HS-5 (cell line): ENCODE results near the gene UFD1.
A peak's percentile ranks its signal among the peaks of the same experiment; 100 is the strongest.
"Not testable (repeated sequence)": the region's sequence is repeated elsewhere in the genome, so short reads cannot be mapped to it uniquely, and the experiment has no call there.

Experiments used
- DNase-seq: peaks from one replicate; pipeline ENCODE4 v3.0.0-alpha.2; 2012; ENCODE audit warnings: low read depth

UFD1 gene

DNA sequence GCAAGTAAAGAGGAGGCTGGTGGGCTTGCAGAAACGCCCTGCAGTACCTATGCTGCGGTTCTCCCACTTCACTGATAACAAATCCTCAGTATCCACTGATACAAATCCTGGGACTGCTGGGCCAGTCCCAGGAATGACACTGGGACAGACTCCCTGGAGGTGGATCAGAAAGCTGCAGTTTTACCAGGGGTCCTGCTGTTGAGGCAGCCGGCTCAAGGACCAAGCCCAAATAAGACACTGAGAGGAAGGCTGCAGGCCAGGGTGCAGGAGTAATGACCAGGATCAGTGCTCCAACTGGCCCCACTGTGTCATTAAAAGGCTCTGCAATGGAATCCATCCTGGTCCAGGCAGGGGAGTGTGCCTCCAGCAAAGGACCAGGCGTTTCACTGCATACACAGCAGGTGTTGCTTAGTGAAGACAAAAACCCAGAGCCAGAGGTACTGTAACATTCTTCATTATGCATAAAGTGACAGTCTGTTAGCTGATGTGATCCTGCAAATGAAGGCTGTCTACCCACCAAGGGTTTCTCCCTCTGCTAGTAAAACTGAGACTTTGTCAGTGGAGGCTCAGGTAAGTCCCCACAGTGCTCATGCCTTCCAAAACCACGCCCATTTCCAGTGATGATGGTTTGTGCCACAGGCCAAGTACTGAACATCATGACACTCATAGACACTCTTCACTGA, 30.1 kb downstream of the UFD1 start:
- no peak for DNase-seq

DNA sequence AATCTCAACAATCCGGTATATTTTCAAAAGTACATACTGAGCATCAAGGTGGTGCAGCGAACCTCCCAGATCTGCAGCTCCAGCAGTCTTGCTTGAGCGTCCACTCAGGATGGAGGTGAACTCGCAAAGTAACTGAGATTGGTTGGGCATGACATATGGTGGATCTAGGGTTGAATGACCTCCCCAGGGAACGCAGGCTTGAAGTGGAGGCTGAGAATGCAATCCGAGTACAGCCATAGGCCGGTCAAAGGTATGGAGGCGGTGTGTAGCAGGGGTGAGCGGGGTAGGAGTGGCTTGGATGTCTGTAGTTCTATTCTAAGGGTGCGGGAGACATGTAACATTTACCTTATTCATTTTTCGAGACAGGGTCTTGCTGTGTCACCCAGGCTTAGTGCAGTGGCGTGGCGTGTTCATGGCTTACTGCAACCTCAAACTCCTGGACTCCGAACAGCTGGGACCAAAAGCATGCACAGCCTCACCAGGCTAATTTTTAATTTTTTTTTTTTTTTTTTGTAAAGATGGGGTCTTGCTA, 30.9 kb downstream of the UFD1 start:
- DNase-seq = no peak

DNA sequence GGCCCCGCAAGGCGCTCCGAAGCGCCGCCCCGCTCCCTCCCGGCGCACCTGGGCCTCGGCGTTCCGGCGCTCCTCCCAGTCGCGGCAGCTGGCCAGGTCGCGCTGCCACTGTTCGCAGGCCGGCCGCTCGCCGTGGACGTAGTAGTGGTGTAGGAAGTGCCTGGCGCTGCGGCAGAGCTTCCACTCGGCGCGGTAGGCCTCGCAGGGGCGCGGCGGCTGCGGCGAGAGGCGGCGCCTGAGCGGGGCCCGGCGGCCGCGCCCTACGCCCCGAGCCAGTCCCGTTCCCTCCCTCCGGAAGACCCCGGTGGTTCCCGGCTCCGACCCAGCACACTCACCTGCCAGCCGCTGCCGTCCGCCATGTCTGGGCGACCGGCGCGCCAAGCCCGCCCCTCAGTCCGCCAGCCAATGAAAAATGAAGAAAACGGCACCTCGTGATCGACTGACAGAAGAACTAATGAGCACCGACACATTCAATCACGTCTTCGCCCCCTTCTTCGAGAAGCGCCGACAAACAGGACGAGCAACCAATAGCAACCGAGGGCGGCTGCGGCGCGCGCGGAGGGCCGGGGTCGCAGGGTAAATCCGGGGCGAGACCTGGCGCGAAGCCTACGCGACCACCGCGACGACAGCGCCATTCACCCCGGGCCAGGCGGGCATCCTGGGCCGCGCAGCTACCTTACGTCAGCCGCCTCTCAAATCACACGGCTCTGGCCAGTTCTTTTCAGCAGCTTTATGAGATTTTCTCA, 31.5 kb downstream of the UFD1 start, which contains the start of gene C22orf39:
C22orf39 (minus strand) TSS at position 382 of the 746 bp plus-strand sequence; CDS start at position 359, 23 bp downstream.
- DNase-seq = peak; percentile 63

DNA sequence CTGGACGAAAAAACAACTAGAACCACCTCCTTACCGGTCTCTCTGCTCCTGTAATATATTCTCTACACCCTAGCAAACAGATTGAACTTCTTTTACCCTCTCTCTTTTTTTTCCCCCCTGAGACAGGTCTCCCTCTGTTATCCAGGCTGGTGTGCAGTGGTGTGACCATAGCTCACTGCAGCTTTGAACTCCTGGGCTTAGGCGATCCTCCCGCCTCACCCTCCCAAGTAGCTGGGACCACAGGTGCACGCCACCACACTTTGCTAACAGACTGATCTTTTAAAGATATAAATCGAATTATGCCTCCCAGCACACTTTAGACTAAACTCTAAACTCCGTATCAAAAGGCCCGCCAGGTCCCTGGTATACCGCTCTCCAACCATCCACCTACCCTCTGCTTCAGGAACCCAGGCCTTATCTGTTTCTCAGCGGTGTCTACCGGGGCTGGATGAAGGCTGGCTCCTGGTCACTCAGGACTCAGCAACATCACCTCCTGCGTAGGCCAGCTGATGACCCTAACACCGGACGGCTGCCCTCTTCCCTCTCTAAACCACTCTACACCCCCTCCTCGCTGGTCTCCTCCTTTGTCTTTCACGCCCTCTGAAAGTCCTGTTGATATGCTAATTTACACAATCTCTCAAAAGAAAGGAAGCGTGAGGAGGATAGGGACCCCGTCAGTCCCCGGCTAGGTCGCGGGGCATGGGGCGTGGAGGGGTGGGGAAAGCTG, 32.2 kb downstream of the UFD1 start:
- DNase-seq = no peak

DNA sequence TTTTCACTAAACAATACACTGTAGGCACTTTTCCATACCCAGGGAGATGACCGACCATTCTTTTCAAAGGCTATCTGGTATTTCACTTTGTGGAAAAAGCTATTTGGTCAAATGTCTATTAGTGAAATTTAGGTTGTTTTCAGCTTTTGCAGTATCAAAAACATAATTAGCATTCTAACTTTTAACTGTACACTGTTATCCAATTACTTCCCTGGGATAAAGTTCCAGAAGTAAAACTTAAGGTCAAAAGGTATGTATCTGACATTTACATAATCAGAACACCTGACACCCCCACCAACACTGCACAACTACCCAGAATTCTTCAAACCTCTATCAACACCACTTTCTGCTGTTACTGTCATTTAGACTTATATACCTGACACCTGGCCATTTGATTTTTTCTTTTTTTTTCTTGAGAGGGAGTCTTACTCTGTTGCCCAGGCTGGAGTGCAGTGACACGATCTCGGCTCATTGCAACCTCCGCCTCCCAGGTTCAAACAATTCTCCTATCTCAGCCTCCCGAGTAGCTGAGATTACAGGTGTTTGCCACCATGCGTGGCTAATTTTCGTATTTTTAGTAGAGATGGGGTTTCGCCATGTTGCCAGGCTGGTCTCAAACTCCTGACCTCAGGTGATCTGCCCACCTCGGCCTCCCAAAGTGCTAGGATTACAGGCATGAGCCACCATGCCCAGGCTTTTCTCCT, 33.6 kb downstream of the UFD1 start:
- not testable (repeated sequence) for DNase-seq

DNA sequence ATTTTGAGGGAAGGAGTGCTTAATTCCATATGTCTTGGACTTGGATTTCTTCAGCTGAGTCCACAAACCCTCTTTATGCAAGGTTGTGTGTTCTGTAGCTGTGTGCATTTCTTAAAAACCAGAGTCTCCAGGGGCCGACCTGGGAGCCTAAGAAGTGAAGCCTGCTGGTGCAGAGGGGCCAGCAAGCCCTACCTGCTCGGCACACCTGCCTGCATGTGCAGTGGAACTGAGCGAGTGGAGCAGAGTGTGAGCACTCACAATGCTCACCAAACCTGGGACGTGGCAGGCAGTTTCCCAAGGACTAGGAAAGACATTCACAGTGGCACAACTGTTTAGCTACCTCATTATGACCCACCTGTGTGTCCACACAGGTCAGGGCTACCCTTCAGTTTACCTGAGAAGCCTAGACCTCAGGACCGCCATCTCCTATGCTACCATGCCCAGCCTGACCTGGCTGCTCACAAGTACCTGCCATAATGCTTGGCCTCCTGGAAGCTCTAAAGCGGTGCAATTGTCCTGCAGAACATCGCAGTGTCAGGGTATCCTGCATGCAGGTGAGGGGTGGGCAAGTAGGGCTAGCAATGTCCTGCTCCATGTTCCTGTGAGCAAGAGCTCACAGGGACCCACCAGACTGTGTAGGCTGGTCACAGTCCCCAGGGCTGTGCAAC, 35.3 kb downstream of the UFD1 start:
- DNase-seq = no peak

DNA sequence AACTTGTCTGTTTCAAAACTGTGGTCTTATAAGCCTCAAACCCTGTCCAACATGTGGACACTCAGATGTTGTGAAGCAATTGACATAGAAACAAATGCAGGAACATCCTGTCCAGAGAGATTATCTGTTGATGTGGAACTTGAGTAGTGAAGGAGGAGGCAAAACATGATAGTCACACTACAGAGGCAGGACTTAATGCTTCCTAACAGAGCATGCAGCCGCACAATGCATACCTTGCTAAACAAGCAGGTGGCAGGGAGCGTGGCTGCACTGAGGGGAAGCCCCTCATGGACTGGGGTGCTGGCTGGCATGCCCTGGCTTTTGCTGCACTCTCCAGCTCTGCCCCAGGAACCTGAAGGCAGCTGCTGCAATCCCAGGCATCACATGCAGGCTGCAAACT, 36.8 kb downstream of the UFD1 start:
- no peak for DNase-seq

DNA sequence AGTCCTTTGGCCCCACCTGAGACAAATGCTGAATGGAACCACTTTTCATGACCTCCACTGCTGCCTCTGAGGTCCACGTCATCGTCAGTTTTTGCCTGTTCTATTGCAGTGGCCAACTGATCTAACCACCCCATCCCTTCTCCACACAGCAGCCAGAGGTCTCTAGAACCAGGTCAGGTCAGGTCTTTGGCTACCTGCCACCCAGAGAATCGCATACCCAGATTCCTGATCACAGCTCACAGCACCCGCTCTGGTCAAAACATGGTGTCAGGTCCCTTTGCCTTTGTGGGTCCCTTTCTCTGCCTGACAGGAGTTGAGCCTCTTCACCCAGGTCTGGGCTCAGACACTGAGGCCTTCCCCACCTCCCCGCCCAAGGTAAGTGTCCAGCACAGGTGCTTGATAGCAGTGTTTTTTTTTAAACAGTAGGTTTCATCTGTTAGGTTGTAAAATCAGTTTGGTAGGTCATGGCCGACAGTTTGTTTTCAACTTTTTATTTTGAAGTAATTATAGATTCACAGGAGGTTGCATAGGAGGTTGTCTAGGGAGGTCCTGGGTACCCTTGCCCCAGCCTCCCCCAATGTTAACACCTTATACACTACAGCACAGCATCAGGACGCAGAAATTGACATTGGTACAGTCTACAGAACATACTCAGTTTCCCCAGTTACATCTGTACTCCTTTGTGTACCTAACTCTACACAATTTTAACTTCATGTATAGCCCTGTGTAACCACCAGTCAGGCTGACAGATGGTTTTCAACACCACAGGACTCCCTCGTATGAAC, 38.4 kb downstream of the UFD1 start:
- DNase-seq = no peak

DNA sequence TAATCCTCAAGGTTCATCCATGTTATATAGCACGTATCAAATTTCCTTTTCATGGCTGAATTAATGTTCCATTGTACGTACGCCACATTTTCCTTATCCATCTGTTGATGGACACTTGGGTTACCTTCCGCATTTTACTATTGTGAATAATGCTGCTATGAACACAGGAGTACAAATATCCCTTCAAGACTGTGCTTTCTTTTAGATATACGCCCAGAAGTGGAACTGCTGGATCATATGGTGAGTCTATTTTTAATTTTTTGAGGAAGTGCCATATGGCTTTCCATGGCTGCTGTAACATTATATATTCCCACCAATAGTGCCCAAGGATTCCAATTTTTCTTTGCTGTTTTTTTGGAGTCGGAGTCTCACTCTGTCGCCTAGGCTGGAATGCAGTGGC, 40.7 kb downstream of the UFD1 start:
- no peak for DNase-seq

DNA sequence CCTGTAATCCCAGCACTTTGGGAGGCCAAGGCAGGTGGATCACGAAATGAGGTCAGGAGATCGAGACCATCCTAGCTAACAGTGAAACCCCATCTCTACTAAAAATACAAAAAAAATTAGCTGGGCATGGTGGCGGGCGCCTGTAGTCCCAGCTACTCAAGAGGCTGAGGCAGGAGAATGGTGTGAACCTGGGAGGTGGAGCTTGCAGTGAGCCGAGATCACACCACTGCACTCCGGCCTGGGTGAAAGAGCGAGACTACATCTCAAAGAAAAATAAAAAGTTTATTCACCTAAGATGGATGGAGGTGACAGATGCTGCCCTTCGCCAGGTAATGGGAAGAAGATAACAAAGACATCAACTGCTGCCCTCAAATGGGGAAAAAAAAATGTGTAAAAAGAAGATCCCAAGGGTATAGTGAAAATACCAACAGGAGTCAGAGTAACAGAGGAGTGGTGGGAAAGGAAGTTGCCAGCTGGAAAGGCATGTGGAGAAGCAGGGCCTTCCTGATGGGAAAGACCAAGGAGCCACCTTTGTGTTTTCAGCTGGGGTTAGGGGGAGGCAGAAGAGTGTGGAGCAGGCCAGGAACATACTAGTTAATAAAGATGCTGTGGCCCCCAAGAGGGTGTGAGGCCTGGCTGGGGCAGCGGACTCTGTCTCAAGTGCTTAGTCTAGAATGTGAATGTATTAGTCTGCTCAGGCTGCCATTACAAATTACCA, 42.4 kb downstream of the UFD1 start:
- not testable (repeated sequence) for DNase-seq

DNA sequence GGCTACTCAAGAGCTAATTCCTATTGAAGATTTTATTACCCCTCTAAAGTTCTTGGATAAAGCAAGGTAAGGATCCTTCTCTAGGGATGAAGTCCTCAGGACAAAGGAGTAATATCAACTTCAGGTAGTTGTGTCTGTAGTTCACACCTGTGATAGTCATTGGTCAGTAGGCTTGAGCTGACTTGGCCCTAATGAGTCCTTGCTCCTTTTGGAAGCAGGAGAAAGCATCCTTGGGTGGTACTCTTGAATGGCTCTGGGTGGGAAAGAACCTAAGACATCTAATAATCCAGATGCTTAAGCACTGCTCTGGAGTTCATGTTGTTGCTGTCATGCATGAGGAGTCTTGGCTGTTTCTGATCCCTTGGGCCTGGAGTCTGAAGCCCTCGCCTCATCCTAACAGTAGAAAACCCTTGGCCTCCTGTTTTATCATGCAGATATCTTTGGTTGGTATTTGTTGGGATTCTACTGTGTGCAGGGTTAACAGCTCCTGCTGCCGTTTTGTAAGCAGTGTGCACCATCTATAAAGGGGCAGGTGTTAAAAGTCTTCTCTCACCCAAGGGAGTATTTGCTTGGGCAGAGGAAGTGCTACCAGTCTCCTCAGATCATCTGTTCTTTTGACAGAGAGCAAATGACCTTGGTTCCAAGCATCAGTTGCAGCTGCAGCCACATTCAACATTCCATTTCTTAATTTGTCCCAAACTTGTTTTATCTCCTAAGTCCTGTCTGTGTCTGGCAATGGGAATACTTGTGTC, 44.0 kb downstream of the UFD1 start:
- DNase-seq = no peak

DNA sequence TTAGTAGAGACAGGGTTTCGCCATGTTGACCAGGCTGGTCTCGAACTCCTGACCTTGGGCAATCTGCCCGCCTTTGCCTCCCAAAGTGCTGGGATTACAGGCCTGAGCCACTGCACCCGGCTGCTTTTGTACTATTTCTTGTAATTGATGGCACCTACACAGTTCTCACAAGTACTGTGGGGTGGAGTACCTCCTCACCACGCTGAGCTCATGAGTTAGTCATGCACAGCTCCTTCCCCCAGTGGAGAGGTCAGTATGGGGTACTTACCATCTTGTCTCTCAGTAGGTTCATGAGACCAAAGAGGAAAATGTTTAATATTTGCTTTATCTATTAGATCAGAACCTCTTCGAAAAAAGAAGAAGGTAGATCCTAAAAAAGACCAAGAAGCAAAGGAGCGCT, 44.6 kb downstream of the UFD1 start:
- no peak for DNase-seq

DNA sequence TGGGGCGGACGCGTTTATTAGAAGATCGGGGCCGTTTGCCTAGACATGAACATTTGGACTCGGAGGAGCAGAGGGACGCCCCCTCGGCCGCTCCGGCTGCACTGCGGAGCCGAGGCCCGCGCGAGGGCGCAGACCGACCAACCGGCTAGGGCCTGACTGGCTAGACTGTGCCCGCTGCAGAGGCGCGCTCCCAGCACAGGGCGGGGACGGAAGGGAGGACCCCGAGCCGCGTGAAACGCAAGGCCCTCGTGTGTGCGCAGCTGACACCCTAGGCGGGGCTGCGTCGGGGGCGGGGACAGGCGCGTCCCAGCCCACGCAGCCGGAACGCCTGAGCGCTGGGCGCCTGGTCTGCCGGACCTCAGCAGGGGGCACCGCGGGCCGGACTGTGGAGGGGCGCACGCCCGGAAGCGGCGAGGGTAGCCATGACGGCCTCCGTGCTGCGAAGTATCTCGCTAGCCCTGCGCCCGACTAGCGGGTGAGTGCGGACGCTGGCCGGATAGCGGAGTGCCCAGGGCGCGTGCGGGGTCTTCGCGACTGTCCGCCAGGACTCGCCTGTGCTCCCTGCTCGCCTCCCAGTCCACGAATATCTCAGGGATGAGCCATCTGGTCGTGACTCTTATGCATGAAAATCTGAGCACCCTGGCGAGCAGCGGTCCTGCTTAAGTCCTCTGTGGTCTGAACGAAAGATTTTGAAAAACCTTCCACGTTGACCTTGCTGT, 46.7 kb downstream of the UFD1 start, which contains the start of gene MRPL40:
MRPL40 (plus strand) TSS at position 413 of the 719 bp plus-strand sequence; CDS start at position 423, 10 bp downstream.
- peak; percentile 64 for DNase-seq

DNA sequence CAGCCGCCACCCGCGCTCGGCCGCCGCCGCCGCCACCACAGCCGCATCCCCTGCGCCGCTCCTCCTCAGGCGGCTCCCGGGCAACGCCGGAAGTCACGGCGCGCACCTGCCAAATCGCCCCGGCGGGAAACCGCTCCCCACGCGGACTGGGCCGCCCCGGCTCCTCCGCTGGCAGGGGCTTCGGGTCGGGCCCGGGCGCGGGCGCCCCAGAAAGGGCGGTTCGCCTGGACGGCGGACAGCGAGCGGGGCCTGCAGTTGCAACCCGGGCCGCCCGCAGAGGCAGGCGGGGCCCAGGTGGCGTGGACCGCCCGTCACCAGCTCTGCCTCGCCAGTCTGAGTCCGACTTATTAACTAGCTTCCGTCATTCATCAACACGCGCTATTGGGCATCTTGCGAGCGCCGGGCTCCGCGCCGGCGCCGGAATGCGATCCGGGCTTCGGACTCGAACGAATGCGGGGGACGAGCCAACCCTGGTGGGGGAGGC, 47.3 kb downstream of the UFD1 start, which contains the start of gene HIRA:
HIRA (minus strand) TSS at position 85 of the 484 bp plus-strand sequence. CDS start 257 bp downstream, outside the sequence.
- no peak for DNase-seq

DNA sequence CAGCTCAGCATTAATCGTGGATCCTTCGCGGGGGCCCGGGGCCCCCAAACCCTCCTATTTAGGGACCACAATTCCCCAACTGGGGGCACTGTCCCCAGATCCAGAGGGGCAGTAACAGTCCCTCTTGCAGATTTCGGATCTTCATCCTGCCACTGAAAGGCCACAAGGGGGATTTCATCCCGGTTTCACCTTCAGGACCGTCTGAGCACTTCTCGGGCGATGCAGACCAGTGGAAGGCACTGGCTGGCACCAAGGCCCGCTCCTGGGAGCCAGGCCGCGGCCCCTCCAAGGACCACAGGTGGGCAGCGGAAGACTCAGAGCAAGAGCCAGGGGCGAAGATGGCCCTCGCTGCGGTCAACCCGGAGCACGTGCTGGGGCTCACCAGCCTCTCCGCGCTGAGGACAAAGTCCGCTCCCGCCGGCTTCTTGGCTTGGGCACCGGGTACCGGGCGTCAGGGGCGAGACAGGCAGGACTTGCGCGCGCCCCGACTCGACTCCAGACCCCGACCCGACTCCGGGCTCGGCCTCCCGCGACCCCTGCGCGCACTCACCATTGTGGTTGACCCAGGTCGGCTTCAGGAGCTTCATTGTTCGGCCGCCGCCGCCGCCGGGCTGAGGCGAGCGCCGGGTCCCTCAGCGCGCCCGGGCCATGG, 48.0 kb downstream of the UFD1 start:
- no peak for DNase-seq

DNA sequence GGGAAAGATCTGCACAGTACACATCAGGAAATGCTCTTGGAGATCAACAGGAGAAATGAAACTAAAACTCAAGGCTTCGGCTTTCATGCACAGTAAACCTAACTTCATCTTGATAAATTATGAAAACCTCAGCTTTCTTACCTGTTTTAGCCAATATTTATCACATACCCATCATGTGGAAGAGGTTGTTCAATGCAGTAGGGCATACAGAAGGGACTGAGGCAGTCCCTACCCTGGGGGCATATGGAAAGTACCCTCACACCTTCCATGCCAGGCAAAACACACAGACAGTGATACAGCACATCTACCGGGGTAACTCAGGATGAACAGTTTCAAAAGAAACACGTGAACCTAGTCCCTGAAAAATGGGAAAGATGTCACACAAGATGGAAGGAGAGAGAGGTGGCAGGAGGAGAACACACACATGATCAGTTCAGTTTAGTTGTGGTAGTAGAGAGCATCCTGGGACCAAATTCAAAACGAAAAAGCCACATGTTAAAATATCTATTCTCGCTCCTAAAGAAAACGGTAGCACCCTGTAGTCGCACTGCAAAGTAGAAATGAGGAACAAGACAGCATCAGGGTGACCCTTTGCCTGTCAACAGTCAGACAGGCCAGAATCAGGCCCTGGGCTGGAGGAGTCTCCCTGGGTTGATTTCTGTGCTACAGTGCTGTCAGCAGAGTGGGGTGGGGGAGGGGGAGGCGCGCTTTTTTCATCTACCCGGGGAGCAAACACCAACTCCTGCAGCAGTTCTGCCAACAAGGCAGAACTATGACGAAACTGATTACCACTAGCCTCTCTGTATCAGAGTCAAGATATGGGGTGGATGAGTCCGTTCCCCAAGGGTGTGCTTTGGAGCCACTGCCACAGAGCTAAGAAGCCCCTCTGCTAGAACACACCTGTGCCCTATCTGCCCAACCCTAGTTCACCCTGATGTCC, 48.8 kb downstream of the UFD1 start:
- no peak for DNase-seq

DNA sequence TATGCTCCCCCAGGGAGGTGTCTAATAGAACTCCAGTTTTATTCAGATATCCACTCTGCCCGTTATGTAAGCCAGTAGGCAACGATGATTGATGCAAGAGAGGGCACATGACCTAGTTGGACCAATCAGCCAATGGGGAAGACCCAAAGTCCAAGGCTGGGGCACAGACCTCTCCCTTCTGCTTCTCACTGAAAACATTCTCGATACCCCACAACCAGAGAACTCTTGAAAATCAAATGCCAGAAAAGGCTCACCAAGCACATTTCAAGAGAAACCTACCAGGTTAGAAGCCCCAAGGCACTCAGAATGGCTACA, 54.9 kb downstream of the UFD1 start:
- no peak for DNase-seq
